CD4-positive, CD25-positive, alpha-beta regulatory T cell (primary cell): ENCODE measurements around the gene EFNB1. TPM values are rescaled to one million over a fixed set of nuclear protein-coding genes. Genes with fewer than 3 reads are reported as not detected.

Experiments
- ATAC-seq, 2 donors: fragments of 150-1000 bp; cut with Tn5 transposase; one replicate each; pipeline ENCODE4 v1.10.0; 2021; ENCODE audit warnings: low read depth in 2 of 2, moderate number of reproducible peaks in 2 of 2, moderate library complexity in 1 of 2
- DNase-seq, 3 donors: peaks; one replicate each; pipeline versions ENCODE4 v3.0.0 to v3.0.0-alpha.2; 2012 to 2022; ENCODE audit warnings: mixed read lengths in 1 of 3
- H3K27ac ChIP-seq: one replicate; pipeline ENCODE4 v1.7.0; 2013; ENCODE audit warnings: mild to moderate bottlenecking, low read length; ENCODE audit not compliant: insufficient read depth, poor library complexity, severe bottlenecking
- H3K27me3 ChIP-seq: one replicate; pipeline ENCODE4 v1.7.0; 2013; ENCODE audit warnings: low read length; ENCODE audit not compliant: control insufficient read depth, insufficient read depth
- H3K36me3 ChIP-seq: one replicate; pipeline ENCODE4 v1.7.0; 2013; ENCODE audit warnings: mild to moderate bottlenecking, low read length, moderate library complexity; ENCODE audit not compliant: control insufficient read depth, insufficient read depth
- H3K4me1 ChIP-seq: 2 replicates; pipeline ENCODE4 v1.7.0; 2013; ENCODE audit warnings: mild to moderate bottlenecking, low read length; ENCODE audit not compliant: insufficient read depth, control insufficient read depth, poor library complexity, severe bottlenecking
- H3K4me3 ChIP-seq: one replicate; pipeline ENCODE4 v1.7.0; 2013; ENCODE audit warnings: low read depth, mild to moderate bottlenecking, low read length, moderate library complexity
- H3K9me3 ChIP-seq, 2 experiments: 1 replicate in 1 of 2; 2 replicates in 1 of 2; pipeline ENCODE4 v1.7.0; 2013; ENCODE audit warnings: low read length in 2 of 2, mild to moderate bottlenecking in 1 of 2, moderate library complexity in 1 of 2; ENCODE audit not compliant: control insufficient read depth in 2 of 2
- H3K27ac Mint-ChIP-seq, 3 donors: one replicate each; pipeline ENCODE4 v1.8.0; 2020 to 2022; ENCODE audit warnings: mild to moderate bottlenecking in 3 of 3, mixed read lengths in 3 of 3, moderate library complexity in 2 of 3
- H3K27me3 Mint-ChIP-seq: one replicate; pipeline ENCODE4 v1.8.0; 2022; ENCODE audit warnings: mild to moderate bottlenecking, mixed read lengths
- H3K36me3 Mint-ChIP-seq: one replicate; pipeline ENCODE4 v1.8.0; 2020; ENCODE audit warnings: mixed read lengths
- H3K4me1 Mint-ChIP-seq, 4 donors: one replicate each; pipeline ENCODE4 v1.8.0; 2020 to 2022; ENCODE audit warnings: mixed read lengths in 4 of 4, mild to moderate bottlenecking in 1 of 4
- H3K4me3 Mint-ChIP-seq, 4 donors: one replicate each; pipeline ENCODE4 v1.8.0; 2020 to 2022; ENCODE audit warnings: mild to moderate bottlenecking in 4 of 4, mixed read lengths in 4 of 4, moderate library complexity in 3 of 4
- H3K9me3 Mint-ChIP-seq, 7 donors: one replicate each; pipeline ENCODE4 v1.8.0; 2020 to 2022; ENCODE audit warnings: mixed read lengths in 7 of 7, mild to moderate bottlenecking in 3 of 7, moderate library complexity in 2 of 7
- polyA plus RNA-seq, 4 donors: library from polyadenylated mRNA; unstranded; fragments of 300-500 nt; fragmentation: Illumina TruSeq; gene quantifications; one replicate each; pipeline ENCODE4 v1.2.3, GENCODE V29; 2021
- total RNA-seq: library from RNA; stranded (reverse); gene quantifications from one replicate; pipeline ENCODE4 v1.2.3, GENCODE V29; 2022

Gene EFNB1
- total and polyA plus RNA-seq, 5 donors from 2014 or later, result 1.8 to 3.7 (median 3.3) TPM

DNA sequence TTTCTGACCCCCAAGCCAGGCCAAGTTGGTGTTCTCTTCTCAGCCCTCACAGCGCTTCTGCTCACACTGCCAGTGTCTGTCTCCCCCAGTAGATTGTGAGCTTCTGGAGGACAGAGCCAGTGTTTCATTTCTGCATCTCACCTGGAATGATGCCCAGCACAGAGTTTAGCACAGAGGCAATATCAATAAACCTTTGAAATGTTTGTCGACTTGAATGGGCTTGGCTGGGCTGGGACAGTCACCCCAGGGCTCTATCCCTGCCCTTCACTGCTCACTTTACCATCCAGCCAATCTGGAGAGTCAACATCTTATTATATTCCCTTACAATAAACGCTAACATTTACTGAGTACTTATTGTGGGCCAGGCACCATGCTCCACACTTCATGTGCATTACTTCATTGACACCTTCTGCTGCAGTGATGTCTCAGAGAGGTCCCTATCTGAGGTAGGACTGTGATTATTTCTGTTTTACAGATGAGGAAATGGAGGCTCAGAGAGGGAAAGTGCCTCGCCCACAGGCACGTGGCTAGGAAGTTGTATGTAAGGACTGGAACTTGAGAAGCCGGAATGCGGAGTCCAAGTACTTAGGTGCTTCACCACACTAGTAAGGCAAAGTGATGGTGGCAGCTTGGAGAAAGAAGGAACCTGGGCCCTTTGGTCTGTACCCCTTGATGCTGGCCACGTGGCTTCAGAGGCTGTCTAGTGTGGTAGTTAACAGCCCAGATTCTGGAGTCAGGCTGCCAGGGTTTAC is 19.5 kb downstream of the EFNB1 start:
- no peak overlapping the region for H3K4me3 Mint-ChIP-seq
- H3K4me1 Mint-ChIP-seq, result no peaks in the 10 kb centered on the region
- DNase-seq, result no peak
- Histone ChIP-seq H3K4me3 (no peak overlapping the region), H3K27ac (no peak overlapping the region), H3K9me3 (no peaks in the 10 kb centered on the region), H3K4me1 (no peaks in the 10 kb centered on the region), H3K27me3 (no peaks in the 10 kb centered on the region), H3K36me3 (no peaks in the 10 kb centered on the region)
- no peaks in the 10 kb centered on the region for H3K36me3 Mint-ChIP-seq
- no peaks in the 10 kb centered on the region for H3K27me3 Mint-ChIP-seq
- H3K27ac Mint-ChIP-seq, result no peak overlapping the region
- no peak for ATAC-seq
- no peaks in the 10 kb centered on the region for H3K9me3 Mint-ChIP-seq

- no peaks in the 10 kb centered on the region for H3K36me3 ChIP-seq
- no peaks in the 10 kb centered on the region for H3K27me3 Mint-ChIP-seq
- DNase-seq (no peak), ATAC-seq (no peak)
- H3K27me3 ChIP-seq, result no peaks in the 10 kb centered on the region
- no peaks in the 10 kb centered on the region for H3K4me1 ChIP-seq
- no peaks in the 10 kb centered on the region for H3K9me3 ChIP-seq
- no peak overlapping the region for H3K4me3 ChIP-seq
- H3K36me3 Mint-ChIP-seq, result no peaks in the 10 kb centered on the region
- H3K4me3 Mint-ChIP-seq, result no peak overlapping the region
- no peaks in the 10 kb centered on the region for H3K9me3 Mint-ChIP-seq
- H3K27ac Mint-ChIP-seq, result no peak overlapping the region
- H3K27ac ChIP-seq, result no peak overlapping the region
- no peaks in the 10 kb centered on the region for H3K4me1 Mint-ChIP-seq
These were observed 22.3 kb downstream of the EFNB1 start for GRCh38 chrX:68851082-68851481.

GRCh38 chrX:68852046-68852445 is 23.2 kb downstream of the EFNB1 start:
- Mint-ChIP-seq H3K36me3 (no peaks in the 10 kb centered on the region), H3K4me3 (no peak overlapping the region), H3K4me1 (no peaks in the 10 kb centered on the region), H3K9me3 (no peaks in the 10 kb centered on the region), H3K27ac (no peak overlapping the region), H3K27me3 (no peaks in the 10 kb centered on the region)
- no peaks in the 10 kb centered on the region for H3K36me3 ChIP-seq
- no peaks in the 10 kb centered on the region for H3K27me3 ChIP-seq
- ATAC-seq (no peak), DNase-seq (no peak)
- H3K4me1 ChIP-seq, result no peaks in the 10 kb centered on the region
- H3K27ac ChIP-seq, result no peak overlapping the region
- H3K4me3 ChIP-seq, result no peak overlapping the region
- no peaks in the 10 kb centered on the region for H3K9me3 ChIP-seq

DNA sequence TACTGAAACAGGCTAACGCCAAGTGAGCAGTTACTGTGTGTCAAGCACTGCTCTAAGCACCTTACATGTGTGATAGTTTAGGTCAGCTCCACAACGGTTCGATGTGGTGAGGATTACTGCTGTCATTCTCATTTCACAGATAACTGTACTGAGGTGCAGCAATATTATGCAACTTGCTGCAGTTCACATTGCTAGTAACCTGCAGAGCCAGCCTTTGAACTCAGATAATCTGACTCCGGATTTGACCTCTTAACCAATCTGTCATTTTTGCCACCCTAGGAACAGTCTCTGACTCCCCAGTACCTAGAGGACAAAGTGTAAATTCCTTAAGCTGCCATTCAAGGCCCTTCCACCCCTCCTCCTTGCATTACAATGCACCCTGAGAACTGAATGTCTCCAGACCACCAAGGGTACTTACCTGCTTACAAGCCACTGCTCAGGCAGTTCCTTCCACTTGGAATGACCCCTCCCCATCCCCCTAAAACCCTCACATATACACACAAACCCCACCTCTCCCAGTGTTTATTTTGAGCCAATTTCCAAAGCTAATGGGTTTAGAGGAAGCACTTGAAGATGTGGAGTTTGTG is 24.9 kb downstream of the EFNB1 start:
- Histone ChIP-seq H3K27me3 (no peaks in the 10 kb centered on the region), H3K36me3 (no peaks in the 10 kb centered on the region), H3K9me3 (no peaks in the 10 kb centered on the region), H3K4me1 (no peaks in the 10 kb centered on the region), H3K27ac (no peak overlapping the region), H3K4me3 (no peak overlapping the region)
- Mint-ChIP-seq H3K36me3 (no peaks in the 10 kb centered on the region), H3K9me3 (no peaks in the 10 kb centered on the region), H3K4me1 (peaks cover 0 to 3% (median 0%) of the 10 kb centered on the region in 4 donors), H3K27me3 (no peaks in the 10 kb centered on the region), H3K27ac (peak overlapping the region in 1 of 3 donors; percentile 47), H3K4me3 (no peak overlapping the region)
- DNase-seq (no peak), ATAC-seq (no peak)

DNA sequence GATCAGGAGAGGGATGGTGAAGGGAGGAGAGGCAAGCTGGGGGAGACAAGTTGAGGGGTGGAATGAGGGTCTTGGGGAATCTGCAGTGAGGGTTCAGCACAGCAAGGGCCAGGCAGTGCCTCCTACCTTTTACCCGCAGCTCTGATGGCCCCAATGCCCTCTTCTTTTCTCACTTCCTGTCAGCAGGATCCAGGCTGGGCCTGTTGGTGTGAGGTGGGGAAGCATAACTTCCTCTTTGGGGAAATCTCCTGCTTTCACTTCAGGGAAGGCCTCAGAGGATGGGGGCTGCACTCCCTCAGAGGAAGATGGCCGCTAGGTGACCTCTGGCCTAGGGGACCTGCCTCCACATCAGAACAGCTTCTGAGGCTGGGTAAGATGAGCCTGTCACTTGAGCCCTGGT is 36.5 kb downstream of the EFNB1 start:
- no peaks in the 10 kb centered on the region for H3K9me3 Mint-ChIP-seq
- H3K27me3 ChIP-seq, result no peaks in the 10 kb centered on the region
- no peaks in the 10 kb centered on the region for H3K36me3 ChIP-seq
- no peaks in the 10 kb centered on the region for H3K9me3 ChIP-seq
- no peak for ATAC-seq
- no peak overlapping the region for H3K27ac ChIP-seq
- H3K36me3 Mint-ChIP-seq, result no peaks in the 10 kb centered on the region
- no peak overlapping the region for H3K4me3 Mint-ChIP-seq
- H3K4me1 ChIP-seq, result no peaks in the 10 kb centered on the region
- H3K4me3 ChIP-seq, result no peak overlapping the region
- no peak for DNase-seq
- H3K27me3 Mint-ChIP-seq, result no peaks in the 10 kb centered on the region
- no peak overlapping the region for H3K27ac Mint-ChIP-seq
- H3K4me1 Mint-ChIP-seq, result peaks cover 3 to 10% (median 6%) of the 10 kb centered on the region in 4 donors

GRCh38 chrX:68865926-68866325 is 37.1 kb downstream of the EFNB1 start:
- peaks cover 3 to 10% (median 6%) of the 10 kb centered on the region in 4 donors for H3K4me1 Mint-ChIP-seq
- no peak overlapping the region for H3K27ac Mint-ChIP-seq
- no peaks in the 10 kb centered on the region for H3K36me3 Mint-ChIP-seq
- no peaks in the 10 kb centered on the region for H3K4me1 ChIP-seq
- no peaks in the 10 kb centered on the region for H3K36me3 ChIP-seq
- H3K9me3 ChIP-seq, result no peaks in the 10 kb centered on the region
- no peaks in the 10 kb centered on the region for H3K9me3 Mint-ChIP-seq
- ATAC-seq (no peak), DNase-seq (no peak)
- H3K27me3 ChIP-seq, result no peaks in the 10 kb centered on the region
- no peak overlapping the region for H3K27ac ChIP-seq
- H3K4me3 ChIP-seq, result no peak overlapping the region
- H3K27me3 Mint-ChIP-seq, result no peaks in the 10 kb centered on the region
- H3K4me3 Mint-ChIP-seq, result no peak overlapping the region

GRCh38 chrX:68867458-68868112 is 38.8 kb downstream of the EFNB1 start:
- no peaks in the 10 kb centered on the region for H3K9me3 Mint-ChIP-seq
- Histone ChIP-seq H3K4me1 (no peaks in the 10 kb centered on the region), H3K36me3 (no peaks in the 10 kb centered on the region), H3K27me3 (no peaks in the 10 kb centered on the region), H3K4me3 (no peak overlapping the region), H3K27ac (no peak overlapping the region), H3K9me3 (no peaks in the 10 kb centered on the region)
- H3K4me3 Mint-ChIP-seq, result no peak overlapping the region
- no peaks in the 10 kb centered on the region for H3K27me3 Mint-ChIP-seq
- H3K36me3 Mint-ChIP-seq, result no peaks in the 10 kb centered on the region
- DNase-seq, result no peak
- H3K4me1 Mint-ChIP-seq, result peaks cover 3 to 10% (median 6%) of the 10 kb centered on the region in 4 donors
- H3K27ac Mint-ChIP-seq, result no peak overlapping the region
- ATAC-seq, result no peak
